GM19452 (cell line): ENCODE measurements around the gene HOXB1.

ENCODE experiments used
- ATAC-seq: cut with Tn5 transposase; IDR thresholded peaks from one replicate; pipeline ENCODE4 v1.9.1; 2021; ENCODE audit not compliant: unreplicated experiment

HOXB1 gene

DNA sequence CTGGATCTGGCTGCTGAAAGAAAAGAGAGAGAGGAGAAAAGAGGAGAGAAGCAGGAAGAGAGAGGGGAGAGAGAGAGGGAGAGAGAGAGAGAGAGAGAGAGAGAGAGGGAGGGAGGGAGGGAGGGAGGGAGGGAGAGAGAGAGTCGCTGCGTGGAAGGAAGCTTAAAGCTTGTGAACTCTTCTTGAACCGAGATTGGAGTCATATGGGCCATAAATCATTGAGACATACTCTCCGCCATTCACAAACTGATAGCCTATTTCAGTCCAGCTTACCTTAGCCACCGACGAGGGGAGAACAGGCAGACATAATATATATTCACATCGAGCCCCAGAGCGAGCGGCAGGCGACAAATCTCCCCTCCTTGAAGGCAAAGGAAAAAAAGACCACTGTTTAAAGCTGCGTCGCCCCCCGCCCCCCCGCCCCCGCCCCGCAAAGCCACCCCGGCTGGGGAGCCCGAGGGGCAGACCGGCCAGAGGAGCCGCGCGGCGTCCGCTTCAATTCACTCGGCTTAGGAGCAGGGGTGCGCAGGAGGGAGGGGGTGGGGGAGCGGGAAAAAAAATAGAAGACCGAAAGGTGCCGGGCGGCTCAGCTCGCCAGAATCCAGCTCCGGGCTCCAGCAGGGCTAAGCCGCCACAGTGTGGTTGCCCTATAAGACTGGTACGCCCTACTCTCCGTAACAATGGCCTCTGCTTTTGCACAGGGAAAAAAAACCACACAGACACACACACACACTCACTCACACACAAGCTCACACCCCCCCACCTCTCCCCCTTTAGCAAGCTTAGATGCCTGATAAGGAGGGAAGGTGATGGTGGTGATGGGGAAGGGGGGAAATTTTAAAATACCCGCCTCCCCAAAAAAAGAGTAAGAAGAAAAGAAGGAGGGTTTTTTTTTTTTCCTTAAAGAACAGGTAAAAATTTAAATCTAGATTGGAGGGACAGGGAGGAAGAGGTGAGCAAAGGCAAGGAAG, 24.7 kb upstream of the HOXB1 start:
- ATAC-seq, result no peak

DNA sequence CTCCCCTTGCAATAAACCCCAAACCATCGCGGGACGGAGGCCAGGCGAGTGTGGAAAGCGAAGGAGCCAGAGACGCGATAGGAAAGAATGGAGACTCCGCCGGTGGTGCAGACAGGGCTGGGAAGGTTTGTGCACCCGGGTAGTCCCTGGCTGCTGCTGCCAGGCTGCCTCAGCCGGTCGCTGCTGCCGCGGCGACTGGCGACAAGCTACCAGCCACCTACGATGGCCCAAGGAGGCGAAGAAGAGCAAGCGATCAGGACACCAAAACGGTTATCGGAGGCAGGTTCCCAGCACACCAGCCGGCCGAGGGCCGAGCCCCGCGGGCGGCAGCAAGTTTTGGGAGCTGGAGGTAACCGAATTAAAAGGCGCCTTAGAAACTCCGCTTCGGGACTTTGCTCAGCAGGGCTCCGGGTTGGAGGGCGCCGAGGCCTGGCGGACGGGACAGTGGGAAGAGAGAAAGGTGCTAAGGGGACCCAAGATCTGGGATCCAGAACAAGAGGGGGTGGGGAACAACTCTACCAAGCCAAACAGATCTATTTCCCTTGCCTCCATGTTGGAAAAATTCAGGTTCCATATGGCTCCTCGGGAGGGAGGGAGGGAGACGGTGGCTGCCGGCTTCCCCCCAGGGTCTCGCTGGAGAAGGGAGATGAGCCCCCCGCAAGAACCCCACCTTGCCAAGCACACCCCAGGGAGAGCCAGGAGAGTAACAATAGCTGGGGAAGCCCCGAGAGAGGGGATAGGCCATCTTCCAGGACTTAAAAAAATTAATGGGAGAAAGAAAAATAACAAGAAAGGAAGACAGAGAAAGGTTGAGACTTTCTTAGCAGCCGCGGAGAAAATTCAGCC, 23.8 kb upstream of the HOXB1 start:
- no peak for ATAC-seq

DNA sequence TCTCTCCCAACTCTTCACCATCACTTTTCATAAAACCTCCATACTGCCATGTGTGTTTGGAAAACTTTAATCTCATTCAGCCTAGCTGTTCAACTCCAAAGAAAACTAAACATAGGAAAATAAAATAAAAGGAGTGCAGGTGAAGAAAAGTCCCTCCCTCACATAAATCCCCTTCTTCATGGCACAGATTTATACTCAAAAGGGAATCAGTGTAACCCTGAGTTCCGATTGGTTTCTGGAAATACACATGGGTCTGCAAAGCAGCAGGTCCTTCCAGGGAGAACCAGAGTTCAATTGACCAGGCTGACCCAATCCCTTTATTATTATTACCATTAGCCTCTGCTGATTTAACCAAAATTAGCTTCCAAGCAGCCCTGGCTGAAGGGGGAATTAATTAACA, 23.0 kb upstream of the HOXB1 start:
- no peak for ATAC-seq

DNA sequence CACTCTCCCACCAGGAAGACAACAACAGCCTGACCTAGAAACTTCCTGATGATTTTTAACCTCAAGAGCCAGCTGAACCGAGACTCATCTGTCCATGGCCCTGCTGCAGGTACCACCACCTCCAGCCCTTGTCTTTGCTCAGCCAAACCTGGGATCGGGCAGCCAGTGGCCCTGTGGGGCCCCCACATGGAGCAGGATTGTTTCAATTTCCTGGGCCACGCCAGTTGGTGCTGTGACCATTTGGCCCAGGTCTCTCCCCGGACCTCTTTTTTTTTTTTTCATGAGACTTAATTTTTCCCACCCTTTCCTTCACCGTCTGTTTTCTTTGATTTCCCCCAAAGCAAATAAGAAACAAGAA, 22.4 kb upstream of the HOXB1 start:
- no peak for ATAC-seq

DNA sequence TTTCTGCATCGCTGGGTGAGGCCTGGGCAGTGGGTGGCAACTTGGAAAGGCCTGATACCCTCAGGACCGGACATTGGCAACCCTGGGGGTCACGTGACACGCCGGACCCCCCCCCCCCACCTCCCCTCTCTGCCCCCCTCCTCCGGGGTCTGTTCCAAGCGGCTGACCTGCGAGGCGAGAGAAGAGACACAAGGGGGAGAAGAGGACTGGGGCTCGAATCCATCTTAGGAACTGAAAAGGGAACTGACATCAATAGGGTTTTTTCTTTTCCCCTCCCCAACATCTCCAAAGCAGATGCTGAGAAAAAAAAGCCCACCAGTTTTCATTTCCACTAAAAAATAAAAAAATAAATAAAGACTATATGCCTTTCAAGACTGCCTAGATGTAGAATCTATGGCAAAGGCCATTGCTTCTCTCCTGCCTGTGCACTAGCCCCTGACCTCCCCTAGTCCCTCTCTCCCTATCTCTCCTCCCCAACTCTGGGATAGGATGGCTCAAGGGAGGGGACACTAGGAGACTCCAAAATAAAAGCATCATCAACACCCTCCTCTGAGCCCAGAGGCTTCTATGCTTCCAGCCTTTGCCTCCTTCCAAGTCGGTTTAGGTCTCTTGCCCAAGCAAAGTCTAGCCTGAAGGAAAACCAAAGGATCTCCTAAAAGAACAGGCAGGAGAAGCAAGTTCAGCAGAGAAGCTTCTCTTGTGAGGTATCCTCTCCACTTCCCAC, 21.8 kb upstream of the HOXB1 start:
- ATAC-seq, result no peak

DNA sequence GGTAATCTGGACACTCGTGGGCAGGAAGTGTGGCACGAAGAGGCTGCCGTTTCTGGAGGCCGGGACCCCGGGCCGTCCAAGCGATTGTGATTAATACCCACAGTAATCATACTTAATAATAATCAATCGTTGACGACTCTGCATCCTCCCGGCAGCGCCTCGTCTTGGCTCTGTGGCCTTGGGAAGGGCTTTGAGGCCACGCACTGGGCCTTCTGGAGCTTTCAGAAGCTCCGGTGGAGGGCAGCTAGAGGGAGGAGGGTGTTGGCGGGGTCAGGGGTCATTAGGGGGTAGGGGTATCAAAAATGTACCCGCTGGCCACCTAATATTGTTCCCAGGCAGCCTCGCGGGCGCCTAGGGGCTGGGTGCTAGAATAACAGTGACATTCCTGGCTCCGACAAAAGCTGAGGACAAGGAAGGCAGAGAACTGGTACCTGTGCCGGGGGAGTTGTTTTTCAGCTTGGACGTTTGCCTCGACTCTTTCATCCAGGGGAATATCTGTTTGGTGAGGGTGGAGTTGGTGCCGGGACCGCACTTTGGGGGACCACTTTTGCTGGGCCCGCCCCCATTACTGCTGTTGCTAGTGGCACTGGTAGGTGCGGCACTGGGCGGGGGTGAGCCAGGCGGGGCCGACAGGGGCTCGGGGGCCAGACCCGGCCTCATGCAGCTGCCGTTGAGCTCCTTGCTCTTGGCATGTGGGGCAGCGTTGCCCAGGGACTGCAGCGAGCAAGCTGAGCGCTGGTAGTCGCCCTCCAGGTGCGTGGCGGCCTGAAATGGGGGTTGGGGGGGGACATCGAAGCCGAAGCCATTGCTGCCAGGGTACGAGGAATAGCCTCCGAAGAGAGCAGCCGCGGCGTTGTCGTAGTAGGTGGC, 21.0 kb upstream of the HOXB1 start:
- ATAC-seq, result no peak

DNA sequence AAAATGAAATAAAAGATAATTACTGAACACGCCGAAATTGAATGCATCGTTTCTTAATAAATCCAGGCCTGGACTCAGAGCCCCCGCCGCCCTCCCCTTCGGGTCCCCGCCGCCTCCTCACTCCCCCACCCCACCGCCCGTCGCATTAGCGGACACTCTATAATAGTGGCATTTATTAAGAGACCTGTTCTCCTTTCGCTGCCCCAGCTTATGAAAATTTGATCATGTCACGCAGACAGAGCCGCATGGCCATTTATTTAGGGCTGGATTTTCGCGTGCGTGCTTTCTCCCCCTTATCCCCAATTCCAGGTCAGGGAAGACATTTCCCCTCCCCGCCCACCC, 20.4 kb upstream of the HOXB1 start:
- ATAC-seq, result no peak

DNA sequence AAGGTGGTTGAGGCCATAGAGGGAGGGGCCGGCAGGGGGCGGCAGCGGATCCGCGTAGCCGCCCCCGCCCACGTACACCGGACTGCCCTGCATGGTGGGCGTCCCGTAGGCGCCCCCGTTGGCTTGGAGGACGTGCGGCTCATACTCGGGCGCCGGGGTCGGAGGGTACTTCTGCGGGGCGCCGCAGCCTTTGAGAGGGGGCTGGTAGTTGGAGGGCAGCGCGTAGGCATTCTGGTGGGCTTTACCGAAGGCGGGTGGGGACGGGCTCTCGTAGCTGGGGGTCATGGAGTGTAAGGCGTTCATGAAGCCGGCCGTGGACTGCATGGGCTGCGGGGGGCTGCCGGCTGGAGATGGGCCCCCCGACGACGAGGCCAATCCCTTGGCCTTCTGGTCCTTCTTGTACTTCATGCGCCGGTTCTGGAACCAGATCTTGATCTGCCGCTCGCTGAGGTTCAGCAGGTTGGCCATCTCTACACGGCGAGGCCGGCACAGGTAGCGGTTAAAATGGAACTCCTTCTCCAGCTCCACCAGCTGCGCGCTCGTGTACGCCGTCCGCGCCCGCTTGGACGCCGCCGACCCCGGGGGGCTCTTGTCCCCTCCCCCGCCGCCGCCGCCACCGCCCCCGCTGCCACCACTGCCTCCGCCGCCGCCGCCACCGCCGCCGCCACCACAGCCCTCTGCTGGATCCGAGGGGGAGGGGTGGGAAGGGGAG, 19.8 kb upstream of the HOXB1 start:
- no peak for ATAC-seq

DNA sequence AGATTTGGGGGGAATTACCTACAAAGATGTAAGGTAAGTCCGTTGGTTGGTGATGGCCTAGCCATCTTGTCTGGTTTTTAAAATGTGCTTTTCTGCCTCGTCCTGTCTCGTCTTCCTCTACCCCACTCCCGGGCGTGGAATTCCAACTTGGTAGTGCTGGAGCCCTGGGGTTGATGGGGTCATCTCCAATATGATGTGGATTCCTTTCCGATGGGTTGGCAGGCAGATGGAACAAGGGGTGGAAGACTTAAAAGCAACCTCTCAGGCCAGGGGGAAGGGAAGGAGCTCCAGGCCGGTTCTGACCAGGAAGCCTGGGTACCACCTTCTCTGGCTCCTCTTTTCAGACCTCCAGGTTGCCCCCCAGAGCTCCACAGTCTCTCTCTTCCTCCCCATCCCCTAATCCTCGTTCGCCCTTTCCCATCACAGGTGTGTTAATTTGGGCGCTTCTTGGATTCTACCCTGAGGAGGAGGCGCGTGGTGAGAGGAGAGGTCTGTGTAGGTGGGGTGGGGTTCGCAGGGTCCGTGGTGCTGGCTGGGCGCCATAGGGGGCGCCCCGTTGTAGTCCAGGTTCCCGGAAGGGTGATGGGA, 19.2 kb upstream of the HOXB1 start:
- ATAC-seq, result no peak

DNA sequence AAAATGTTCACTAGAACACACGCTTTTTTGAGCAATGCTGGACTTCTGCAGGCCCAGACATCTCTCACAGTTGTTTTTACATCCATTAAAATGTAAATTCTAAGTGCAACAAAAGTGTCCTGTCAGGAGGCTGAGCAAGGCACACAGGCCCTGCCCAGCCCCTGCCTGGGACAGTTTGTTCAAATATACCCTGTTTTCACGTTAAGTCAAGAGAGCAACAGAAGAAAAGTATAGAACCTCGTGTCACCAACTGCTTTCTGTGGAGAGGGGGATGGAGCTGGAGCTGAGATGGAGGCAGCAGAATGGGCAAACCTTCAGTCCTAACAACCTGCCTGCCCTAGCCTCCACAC, 18.4 kb upstream of the HOXB1 start:
- ATAC-seq, result no peak

DNA sequence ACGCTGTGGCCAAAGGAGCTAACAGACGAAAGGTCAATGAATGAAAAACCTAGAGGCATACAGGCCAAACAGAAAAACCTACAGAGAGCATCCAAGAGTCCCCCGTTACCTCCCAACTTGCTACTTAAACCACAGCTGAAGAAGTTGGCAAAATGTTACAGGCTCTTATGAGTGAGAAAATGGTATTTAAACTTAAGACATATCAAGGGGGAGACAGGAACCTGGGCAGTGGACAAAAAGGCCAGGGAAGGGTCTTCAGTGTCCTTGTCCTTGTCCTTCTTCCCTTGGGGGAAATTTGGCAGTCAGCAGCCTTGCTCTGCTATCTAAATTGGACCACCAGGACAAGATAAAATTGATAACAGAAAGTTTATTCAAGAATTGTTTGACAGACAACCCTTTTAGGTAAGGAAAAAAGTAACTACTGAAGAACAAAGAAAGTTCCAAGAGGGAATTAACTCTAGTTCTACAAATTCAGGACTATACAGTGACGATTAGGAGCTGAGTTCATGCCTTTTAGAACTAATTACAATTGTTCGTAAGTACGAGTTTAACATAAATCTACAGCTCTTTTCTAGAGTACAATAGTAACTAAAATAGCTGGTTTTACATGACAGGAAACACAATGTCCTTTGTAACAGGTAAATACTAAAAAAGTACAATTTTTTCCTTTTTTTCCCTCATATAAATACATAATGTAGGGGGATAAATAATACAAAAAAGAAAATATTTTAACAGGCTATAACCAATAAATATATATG, 17.9 kb upstream of the HOXB1 start:
- ATAC-seq, result no peak

DNA sequence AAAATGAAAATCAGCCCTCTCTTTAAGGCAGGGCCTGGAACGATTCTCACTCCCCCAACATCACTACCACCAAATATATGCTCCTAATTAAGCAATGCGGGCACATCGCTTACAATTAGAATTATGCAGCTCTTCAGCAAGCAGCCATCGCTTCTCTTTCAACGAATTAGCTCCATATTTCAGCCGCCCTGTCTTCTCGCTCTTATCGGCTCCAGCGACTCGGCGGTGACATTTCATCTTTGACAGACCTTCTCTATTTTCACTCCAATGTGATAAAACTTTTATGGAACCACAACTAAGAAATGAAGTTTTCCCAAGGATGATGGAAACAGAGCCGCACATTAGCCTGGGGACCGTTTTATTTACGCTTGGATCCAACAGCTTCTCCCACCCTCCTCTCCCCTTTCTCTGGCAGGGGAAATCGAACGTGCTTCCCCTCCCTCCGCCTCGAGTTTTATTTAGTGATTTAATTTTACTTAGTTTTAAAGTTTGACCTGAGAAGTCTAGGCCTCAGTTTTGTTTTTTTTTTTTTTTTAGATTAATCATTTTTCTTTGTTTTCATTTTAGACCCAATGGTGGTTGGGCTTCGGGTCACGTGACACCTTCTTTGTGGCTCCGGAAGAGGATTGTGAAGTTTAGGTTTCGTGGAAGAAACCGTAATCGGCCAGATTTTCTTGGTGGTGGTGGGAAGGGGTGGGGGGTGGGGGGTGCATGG, 17.2 kb upstream of the HOXB1 start:
- ATAC-seq, result no peak

DNA sequence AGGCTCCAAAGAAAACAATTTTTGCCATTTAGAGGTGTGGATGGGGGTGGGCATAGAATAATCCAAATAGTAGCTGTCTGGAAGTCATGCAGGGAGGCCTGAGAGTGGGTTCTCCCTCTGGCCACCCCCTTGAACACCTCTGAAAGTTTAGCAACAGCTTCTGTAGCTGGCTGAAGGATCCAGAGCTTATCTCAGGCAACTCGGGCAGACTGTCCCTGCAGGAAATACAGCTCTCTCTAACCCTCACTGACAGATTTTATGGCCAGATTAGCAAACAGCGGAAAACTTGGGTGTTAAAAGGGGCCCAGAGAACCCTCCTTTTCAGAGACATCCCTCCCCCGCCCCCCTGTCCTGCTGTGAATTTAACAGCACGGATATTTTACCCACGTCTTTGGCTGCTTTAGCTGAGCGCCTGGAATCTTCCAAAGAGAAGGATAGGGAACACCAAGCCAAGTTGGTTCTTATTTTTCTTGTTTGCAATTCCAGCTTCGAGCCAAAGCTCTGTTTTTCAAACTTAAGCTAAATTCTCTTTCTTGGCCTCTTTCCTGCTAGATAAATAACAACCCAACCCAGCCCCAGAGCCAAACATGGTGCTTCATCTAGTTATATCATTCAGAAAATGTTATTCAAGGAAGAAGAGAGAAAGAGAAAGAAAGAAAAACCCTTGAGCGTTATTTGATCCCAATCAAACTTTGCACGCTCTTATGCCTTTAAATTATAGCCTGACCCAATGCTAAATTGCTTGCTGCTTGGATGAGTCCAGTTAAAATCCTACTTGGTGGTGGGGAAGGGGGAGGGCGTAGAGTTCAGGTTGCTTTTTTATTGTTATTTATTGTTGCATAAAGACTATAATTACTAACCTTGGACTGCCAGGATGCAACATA, 16.4 kb upstream of the HOXB1 start:
- ATAC-seq, result no peak

DNA sequence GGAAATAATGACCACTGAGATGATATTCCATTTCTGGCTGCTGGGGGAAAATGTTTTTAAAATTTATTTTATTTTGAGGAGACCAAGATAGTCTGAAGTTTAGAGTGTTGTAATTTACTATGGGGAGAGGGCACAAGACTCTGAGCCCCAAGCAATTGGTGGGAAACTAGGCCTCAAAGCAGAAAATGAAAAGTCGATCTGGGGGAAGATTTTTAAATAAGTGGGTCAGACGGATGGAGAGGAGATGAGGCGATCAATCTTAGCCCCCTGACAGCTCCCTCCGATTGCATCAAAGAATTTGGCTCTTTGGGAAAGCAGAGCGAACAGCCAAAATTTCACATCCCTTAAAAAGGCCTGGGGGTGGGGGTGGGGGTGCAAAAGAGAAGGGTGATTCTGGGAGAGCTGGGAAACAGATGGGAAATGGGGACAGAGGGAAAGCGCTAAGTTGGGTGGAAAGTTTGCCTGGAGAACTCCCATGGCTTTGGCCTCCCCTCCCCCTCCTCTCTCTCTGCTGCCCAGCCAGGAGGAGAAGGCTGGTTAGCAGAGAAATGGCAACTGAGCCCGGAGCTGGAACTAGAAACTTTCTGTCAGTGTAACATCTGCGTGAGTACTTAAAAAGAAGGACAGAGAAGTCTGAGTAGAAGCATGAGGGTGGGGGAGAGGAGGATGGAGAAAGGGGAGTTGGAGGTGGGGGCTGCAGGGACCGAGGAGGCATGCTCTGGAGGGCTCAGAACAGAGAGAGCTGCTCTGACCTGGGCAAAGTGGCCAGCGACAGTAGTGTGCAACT, 15.5 kb upstream of the HOXB1 start:
- no peak for ATAC-seq

DNA sequence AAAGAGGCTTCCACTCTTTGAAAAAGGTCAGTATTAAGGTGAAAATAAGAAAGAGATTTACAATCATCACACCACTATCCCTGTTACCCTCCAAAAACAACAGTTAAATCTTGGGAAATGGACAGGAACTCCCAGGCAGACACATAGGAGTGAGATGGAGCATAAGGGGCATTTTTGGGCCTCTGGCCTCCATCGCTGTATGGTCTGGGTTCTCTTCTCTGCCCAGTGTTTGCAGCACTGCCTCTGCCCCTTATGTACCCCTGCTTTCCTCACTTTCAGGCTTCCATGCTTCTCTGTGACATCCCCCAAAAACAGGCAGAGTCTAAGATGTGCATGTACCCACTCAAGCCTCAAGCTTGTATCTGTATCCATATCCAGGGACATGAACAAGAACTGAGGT, 14.7 kb upstream of the HOXB1 start:
- no peak for ATAC-seq

DNA sequence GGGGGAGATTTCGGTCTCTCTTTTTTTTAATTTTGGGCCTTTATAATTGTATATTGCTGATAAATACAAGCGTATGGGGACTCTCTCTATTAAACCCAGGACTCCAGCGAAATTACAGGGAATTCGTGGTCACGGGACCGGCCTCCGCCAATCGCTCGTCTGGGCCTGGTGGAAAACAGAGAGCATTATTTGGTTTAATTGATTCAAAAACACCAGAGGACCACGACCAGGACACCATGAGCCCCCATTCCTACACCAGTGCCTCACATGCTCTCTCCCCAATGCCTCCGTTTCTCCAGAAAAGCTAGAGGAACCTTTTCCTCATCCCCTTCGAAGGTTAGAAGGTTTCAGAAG, 14.2 kb upstream of the HOXB1 start, which contains the start of gene HOXB2:
TSS of gene HOXB2 (minus strand) at position 88 of the 354 bp plus-strand sequence. CDS start 198 bp downstream, outside the sequence.
- ATAC-seq, result no peak
